B cell (primary cell): ENCODE results near the gene CBLIF.

Experiments
- CTCF ChIP-seq: fragments of 200-600 bp; IDR thresholded peaks from one replicate; pipeline ENCODE4 v1.8.0; 2022; ENCODE audit warnings: antibody characterized with exemption, mild to moderate bottlenecking
- EZH2 ChIP-seq: IDR thresholded peaks from 2 replicates; pipeline ENCODE4 v1.6.1; 2012; ENCODE audit warnings: borderline replicate concordance, low read depth, mild to moderate bottlenecking, moderate library complexity, low read length; ENCODE audit not compliant: insufficient read depth, poor library complexity, severe bottlenecking

- TF ChIP-seq CTCF (no peak), EZH2 (no peak)
These were observed 31.3 kb downstream of the CBLIF start for GRCh38 chr11:59814021-59814420.
